ENCODE results near the gene ACAN.

ACAN gene

DNA sequence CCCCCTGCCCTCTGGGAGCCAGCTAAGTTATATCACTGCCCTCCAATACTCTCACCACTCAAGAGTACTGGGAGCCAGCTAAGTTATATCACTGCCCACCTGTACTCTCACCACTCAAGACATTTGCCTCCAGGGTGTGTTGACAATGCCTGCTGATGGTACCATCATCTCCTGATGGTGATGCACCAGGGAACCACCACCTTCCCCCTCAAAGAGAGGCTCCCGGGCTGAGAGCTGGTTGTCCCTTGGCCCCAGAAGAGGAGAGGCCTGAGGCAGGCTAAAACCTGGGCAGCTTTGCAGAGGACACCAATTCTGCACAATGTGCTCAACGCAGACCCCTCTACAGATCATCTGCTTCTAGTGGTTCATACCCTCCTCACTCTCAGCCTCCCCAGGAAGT lies 99.6 kb downstream of the ACAN start:
- no peak for DNase-seq (ENCODE audit: low spot score)

DNA sequence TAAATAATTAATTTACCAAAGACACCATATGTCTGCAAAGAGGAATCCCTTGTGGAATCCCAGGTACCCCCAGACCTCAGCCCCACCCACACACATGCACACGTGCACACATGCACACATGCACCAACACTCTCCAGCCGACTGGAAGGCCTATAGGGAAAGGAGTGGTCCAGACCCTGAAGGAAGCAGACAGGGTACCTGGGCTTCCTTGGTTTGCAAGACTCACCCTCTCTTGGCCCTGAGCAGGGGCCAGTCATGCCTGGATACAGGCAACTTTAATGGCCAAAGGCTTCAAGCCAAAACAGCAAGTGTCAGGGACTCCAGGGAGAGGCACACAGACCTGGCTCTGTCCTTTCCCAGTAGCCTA lies 101.0 kb downstream of the ACAN start:
- no peak for DNase-seq (ENCODE audit: low spot score)

DNA sequence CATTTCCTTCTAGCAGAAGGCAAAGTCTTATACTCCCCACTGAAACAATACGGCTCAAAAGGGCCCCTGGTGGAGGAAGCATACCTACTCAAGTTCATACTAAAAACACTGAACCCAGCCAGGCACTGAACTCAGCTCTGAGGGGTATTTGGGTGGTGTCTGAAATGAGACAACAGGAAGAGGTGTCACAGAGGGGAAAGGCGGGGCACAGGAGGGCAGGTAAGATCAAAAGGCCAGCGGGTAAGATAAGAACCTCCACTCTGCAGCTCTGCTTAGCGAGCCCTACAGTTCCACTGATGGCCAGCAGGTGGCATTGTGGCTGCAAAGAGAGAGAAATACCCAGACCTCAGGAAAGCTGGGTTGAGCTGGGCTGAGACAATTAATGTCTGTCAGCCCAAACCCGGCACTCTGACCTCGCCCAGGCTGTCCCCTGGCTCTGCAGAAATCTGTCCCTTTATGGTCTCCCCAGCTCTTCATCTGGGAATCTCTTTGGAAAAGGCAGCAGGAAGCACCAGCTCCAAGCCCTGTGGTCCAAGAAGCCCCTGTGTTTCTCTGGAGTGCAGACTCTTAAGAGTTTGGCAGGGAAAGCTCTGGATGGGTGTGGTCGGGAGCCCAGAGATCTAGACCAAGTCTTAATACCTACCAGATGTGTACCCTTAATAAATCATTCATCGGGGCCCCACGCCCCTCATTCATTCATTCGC lies 101.5 kb downstream of the ACAN start:
- peak; percentile 62 for DNase-seq (ENCODE audit: low spot score)

- no peak for DNase-seq (ENCODE audit: low spot score)
Observed at GRCh38 chr15:88905576-88905975, 102.3 kb downstream of the ACAN start.

GRCh38 chr15:88906130-88906529 lies 102.9 kb downstream of the ACAN start:
- no peak for DNase-seq (ENCODE audit: low spot score)

DNA sequence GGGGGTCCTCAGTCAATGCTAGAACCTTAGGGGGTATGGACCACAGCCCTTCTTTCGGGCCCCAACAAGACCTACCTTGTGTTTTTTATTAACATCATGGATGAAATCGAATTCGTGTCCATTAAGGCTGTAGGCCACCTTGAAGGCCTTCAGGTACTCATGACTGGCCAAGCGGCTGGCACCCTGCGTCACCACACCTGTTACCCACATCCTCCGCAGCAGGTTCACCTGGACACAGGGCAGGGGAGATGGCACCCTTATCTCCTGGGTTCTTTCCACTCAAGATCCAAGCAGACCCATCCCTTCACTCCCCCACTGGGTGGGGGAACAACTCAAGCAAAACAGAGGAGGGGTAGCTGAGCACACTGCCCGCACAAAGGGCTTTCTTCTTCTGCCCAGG lies 103.3 kb downstream of the ACAN start:
- DNase-seq (ENCODE audit: low spot score), result no peak

- no peak for DNase-seq (ENCODE audit: low spot score)
Observed at GRCh38 chr15:88907111-88907510, 103.9 kb downstream of the ACAN start.

DNA sequence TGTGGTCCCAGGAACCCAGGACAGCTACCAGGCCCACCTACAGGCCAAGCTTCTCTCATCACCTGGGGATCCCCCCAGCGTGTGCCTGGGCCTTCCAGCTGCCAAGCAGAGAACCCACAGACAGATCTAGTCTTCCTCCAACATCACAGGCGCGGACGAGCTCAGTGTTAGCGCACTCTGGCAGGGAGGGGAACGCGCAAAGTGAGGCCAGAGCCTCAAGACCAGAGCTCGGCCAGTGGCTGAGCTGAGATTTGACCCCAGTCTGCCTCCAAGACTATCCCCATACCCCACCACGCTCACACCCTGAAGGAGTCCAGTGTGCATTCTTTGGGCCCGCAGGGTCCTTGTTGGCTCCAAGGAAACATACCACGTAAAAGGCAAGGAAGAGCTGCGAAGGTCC lies 104.9 kb downstream of the ACAN start:
- DNase-seq (ENCODE audit: low spot score), result no peak

GRCh38 chr15:88908697-88909621 lies 105.7 kb downstream of the ACAN start:
- DNase-seq (ENCODE audit: low spot score), result no peak

GRCh38 chr15:88909956-88910831 lies 107.0 kb downstream of the ACAN start:
- no peak for DNase-seq (ENCODE audit: low spot score)

DNA sequence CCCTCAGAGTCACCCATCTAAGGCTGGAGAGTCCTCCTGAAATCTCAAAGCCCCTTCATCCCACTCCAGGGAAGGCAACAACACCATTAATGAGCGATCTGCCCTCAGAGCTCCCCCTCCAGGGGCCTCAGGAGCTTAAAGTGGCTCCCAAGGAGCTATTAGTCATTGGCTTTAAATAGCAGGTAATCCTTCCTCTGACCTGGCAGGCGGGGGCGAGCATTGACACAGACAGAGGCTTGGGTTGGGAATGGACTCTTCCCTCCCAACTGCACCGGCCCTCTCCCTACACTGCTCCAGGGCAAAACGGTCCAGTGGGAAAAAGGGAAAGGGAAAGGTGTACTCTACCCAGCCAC lies 108.5 kb downstream of the ACAN start:
- peak; percentile 32 for DNase-seq (ENCODE audit: low spot score)

DNA sequence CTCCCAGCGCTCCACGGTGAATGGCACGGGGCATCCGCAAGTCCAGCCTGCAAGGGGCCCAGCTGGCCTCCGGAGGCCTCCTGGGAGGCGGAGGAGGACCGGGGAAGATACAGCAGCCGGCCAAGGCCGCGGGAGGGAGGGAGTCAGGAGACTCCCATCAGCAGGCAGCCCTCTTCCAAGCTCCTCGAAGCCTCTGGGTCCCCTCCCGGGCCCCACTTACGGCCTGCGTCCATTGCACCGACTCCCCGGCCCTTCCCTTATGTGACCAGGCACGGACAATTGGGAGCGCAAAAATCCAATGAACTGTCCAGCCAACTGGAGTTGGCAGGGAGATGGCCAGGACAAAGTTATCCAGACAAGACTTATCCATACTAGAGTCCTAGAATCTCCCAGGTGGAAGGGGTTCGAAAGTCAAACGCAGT lies 109.3 kb downstream of the ACAN start:
- DNase-seq (ENCODE audit: low spot score), result no peak

- peak; percentile 71 for DNase-seq (ENCODE audit: low spot score)
Observed at GRCh38 chr15:88913017-88913849, 110.0 kb downstream of the ACAN start, which contains the start of gene MFGE8. Gene MFGE8 (minus strand): TSS chr15:88913379. CDS start chr15:88913319, 60 bp downstream.

DNA sequence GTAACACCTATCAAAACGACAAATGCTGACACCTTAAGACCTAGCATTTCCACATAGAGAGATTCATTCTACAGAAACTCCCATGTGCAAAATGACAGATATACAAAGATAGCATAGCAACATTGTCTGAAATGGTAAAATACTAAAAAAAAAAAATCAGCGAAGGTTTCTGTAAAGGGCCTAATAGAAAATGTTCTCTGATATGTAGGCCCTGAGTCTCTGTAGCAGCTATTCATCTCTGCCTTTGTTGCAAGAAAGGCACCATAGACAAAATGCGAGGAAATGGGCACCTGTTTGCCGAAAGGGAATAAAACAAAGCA lies 110.6 kb downstream of the ACAN start:
- DNase-seq (ENCODE audit: low spot score), result peak; percentile 28

DNA sequence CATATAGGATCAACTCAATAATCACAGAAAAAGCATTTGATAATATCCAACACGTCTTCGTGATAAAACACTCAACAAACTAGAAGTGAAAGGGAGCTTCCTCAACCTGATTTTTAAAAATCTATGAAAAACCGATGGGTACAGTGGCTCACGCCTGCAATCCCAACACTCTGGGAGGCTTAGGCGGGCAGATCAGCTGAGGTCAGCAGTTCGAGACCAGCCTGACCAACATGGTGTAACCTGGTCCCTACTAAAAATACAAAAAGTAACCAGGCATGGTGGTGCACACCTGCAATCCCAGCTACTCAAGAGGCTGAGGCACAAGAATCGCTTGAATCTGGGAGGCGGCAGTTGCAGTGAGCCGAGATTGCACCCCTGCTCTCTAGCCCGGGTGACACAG lies 112.1 kb downstream of the ACAN start:
- no peak for DNase-seq (ENCODE audit: low spot score)

GRCh38 chr15:88917760-88918159 lies 114.5 kb downstream of the ACAN start:
- DNase-seq (ENCODE audit: low spot score), result no peak

DNA sequence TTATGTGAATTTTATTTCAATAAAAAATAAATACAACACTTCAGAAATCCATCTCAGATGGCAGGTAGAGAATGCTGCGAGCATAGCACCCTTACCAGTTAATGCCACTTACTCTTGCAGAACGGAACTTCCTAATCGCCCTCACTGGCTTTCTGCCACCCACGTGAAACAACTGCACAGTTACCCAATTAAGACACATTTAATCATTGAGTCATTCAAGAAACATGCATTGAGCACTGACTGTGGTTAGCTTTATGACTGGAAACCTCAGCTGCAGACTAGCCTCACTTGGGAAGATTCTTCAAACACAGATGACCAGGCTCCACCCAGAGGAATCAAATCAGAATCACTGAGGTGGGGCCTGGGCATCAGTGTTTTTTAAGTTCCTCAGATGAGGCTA lies 115.5 kb downstream of the ACAN start:
- peak; percentile 97 for DNase-seq (ENCODE audit: low spot score)

- peak; percentile 74 for DNase-seq (ENCODE audit: low spot score)
Observed at GRCh38 chr15:88920186-88920891, 117.1 kb downstream of the ACAN start.

- peak; percentile 87 for DNase-seq (ENCODE audit: low spot score)
Observed at GRCh38 chr15:88920892-88921435, 117.7 kb downstream of the ACAN start.

Data from RKO (cell line).